GM13977 (cell line): ENCODE data around the gene ARID3A.
A peak's percentile ranks its signal among the peaks of the same experiment; 100 is the strongest.

Source experiments
- DNase-seq: peaks from one replicate; pipeline ENCODE4 v3.0.0; 2012; ENCODE audit warnings: low spot score
- CTCF ChIP-seq: IDR thresholded peaks from 2 replicates; pipeline ENCODE4 v1.5.1; 2012; ENCODE audit warnings: mild to moderate bottlenecking, control low read depth; ENCODE audit not compliant: insufficient read depth; ENCODE audit errors: extremely low read depth, missing control alignments
- in situ Hi-C: fragments of 300-500 bp; cut with MboI; formaldehyde crosslinking; loops from one replicate; pipeline ENCODE4 v1.12.0; 2022; ENCODE audit warnings: low sequenced_read_pairs, low pct_unique_long_range_greater_than_20kb, mixed read lengths, inconsistent platforms; ENCODE audit not compliant: unreplicated experiment

The ARID3A gene

DNA sequence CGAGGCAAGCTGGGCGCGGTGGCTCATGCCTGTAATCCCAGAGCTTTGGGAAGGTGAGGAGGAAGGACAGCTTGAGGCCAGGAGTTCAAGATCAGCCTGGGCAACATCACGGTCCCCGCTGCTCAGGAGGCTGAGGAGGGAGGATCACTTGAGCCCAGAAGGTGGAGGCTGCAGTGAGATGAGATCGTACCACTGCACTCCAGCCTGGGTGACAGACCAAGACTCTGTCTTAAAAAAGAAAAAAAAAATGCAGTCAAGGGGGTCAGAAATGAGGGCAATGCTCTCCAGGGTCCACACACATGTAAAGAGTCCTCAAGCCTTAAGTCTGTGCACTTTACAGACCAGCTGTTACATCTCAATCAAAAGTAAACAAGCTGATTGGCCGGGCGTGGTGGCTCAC is 21.3 kb upstream of the ARID3A start:
- no peak for DNase-seq
- no peak for TF ChIP-seq CTCF
- in situ Hi-C loops, result no loop called here

DNA sequence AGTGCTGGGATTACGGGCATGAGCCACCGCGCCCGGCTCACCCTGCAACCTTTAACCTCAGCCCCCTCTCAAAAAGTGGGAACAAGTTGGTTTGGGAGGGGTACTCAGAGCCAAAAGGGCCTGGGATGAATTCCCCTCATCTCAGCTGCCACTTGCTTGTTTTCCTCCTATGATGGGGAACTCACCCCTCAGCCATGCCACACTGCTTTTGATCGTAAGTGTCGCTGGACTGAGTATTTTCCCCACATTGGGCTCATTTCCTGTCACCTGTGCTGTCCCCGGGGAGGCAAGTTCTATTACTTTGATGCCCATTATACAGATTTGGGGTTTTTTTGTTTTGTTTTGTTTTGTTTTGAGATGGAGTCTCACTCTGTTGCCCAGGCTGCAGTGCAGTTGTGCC is 19.4 kb upstream of the ARID3A start:
- in situ Hi-C loops, result no loop called here
- peak; percentile 53 for DNase-seq
- no peak for TF ChIP-seq CTCF

DNA sequence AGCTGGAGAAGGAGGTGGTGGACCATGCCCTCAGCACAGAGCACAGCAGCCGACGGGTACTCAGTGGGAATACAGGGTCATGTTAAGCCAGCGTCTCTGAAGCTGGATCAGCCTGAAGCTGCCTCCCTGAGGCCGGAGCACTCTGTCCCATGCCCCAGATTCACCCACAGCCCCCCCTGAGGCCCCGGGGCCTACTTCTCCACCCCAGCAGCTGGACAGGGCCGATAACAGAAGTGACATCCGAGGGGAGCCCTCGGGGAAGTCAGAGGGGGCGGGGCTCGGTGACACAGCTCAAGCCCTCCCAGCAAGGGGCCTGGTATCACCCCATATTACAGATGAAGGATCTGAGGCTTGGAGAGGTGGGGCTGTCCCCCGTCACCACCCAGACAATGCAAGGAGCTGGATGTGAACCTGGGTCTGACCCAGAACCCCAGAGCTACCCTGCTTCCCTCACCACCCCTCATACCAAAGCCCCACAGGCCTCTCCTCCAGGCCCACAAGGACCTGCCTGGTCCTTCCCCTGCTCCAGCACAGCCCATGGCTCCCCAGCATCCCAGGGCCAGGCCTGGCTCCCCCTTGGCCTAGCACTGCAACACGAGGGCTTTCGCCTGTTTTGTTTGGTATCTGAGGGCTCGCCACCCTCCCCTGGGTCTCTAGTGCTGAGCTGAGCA is 18.5 kb upstream of the ARID3A start:
- DNase-seq, result peak; percentile 71
- in situ Hi-C loops, result no loop called here
- no peak for TF ChIP-seq CTCF

GRCh38 chr19:911197-912033 is 14.4 kb upstream of the ARID3A start:
- in situ Hi-C loops, result no loop called here
- no peak for TF ChIP-seq CTCF
- DNase-seq, result no peak

DNA sequence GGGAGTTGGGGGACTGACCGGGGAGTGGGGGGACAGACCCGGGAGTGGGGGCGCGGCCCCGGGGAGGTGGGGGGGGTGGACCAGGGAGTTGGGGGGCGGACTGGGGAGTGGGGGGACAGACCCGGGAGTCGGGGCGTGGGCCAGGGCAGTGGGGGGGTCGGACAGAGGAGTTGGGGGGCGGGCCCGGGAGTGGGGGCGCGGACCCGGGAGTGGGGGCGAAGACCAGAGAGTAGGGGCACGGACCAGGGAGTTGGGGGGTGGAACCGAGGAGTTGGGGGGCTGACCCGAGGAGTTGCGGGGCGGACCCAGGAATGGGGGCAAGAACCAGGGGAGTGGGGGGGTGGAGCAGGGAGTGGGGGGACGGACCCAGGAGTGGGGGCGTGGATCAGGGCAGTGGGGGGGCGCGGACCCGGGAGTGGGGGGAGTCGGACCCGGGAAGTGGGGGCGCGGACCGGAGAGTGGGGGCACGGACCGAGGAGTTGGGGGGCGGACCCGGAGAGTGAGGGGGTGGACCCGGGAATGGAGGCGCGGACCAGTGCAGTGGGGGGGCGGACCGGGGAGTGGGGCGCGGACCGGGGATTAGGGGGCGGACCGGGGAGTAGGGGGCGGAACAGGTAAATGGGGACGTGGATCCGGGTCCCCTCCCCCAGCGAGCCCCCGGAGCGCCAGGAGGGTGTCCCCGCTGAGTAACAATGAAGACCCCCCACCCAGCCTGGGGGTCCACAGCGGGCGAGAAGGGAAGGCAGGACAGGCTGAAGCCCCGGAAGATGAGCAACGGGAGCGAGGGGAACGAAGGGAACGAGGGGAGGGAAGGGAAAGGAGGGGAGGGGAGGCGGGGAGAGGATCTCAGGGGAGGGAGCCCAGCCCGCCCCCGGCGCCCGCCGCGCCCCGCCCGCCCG is 13.4 kb upstream of the ARID3A start:
- no peak for DNase-seq

More for the DNA sequence above, 13.4 kb upstream of the ARID3A start:
- in situ Hi-C loops, result no loop called here
- TF ChIP-seq CTCF, result no peak
